NOMO-1 treated with DMSO at 0.1 percent for 48 hours (cell line): ENCODE data around the gene BOLA3.
"Not testable (repeated sequence)": the region's sequence is repeated elsewhere in the genome, so short reads cannot be mapped to it uniquely, and the experiment has no call there.

Experiments used
- DNase-seq: peaks from one replicate; lab custom pipeline; 2025; ENCODE audit not compliant: unreplicated experiment; lab: John Stamatoyannopoulos, UW

Gene BOLA3

DNA sequence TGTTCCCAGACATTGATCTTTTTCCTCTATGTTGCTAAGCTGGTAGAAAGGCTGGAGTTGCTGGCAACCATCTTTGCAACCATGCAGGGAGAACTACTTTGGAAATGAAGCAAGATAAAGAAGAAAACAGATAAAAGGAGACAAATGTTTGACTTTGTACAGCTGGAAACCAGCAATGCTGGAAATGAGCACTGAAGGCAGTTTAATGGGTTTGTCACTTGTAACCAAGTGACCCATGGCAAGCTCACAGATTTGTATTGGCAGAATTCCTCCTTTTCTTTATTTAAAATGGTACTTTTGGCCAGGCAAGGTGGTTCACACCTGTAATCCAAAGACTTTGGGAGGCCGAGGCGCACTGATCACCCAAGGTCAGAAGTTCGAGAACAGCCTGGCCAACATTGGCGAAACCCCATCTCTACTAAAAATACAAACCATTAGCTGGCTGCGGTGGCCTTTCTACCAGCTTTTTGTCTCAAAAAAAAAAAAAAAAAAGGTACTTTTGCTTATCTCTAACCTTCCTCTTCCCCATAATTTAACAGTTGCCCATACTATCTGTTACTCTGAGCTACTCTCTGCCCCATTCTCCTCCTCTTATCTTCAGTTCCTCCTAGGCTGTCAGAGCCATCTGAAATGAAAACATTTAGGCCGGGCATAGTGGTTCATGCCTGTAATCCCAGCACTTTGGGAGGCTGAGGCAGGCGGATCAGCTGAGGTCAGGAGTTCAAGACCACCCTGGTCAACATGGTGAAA is 2.0 kb upstream of the BOLA3 start:
- DNase-seq: no peak

DNA sequence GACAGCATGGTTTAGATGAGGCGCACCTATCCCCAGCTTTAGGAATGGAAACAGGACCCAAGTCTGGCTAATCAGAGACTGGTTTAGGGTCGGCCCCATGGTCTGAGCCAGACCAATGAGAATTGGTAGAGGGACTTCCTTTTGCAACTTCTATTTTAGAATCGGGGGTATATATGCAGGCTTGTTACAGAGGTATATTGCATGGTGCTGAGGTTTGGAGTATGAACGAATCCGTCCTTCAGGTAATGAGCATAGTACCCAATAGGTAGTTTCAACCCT is 1.5 kb upstream of the BOLA3 start:
- DNase-seq: no peak

DNA sequence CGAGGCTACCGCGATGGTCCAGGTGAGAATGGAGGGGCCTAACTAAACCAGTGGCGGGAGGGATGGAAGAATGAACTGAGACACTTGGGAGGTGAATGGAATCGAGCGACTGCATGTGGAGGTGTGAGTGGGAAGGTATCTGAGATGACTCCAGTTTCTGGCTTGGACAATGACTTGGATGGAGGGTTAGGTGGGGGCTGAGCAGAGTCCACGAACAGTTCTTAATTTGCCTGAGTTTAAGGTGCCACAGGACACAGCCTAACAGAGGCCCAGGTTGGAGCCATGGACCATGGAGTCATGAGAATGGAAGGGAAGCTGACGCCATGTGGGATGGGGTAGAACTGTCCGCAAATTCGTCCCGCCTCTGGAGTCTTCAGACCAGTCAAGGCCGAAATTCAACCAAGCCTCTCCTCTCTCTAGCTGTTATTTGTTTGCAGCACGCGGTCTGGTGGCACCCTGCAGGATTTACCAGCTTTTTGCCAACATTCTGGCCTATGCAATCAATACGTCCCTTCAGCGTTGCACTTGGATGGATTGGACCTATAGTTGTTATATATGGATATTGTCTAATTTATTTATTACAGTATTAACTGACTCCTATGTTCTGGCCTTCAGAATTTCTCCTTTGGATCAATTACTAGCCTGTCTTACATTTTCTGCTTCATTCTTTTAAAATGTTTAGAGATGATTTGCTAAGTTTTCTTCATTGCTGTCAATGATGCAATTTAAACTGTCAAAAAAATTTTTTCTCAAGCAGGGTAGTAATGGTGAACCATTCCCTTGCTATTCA is 940 bp upstream of the BOLA3 start:
- DNase-seq: no peak

DNA sequence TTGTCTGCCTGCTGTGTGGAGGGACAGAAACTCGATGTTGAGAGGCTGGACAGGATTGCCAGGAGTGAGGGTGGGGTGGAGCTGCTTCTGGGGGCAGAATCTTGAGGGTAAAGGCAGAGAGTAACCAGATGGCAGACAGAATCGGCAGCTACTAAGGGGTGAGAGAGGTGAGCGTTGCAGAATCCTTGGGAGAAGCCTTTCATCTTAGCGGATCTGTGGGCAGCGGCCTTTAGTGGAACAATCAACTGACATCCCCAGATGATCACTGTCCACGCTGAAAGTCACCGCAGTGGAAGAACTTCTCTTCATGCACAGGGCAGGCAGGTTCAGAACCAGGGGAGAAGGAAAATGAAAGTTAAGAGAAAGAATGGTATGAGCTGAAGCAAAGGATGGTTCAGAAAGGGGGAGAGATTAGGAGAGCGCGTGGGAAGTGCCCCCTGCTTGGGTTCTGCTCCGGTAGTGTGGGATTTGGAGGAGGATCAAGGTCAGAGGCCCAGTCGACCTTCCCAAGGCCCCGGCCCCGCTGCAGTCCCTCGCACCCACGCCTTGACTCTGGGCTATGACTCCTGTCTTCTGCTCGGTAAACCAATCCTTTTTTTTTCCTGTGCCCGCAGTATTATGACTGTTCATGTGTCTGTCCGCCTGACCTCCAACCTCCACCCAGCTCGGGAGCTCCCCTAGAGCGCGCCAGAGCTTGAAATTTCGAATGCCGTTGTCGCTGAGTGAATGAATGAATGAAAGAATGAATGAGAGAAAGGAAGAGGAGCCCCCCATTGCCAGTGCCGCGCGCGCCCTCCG is 584 bp downstream of the BOLA3 start:
- DNase-seq: peak; percentile 50

DNA sequence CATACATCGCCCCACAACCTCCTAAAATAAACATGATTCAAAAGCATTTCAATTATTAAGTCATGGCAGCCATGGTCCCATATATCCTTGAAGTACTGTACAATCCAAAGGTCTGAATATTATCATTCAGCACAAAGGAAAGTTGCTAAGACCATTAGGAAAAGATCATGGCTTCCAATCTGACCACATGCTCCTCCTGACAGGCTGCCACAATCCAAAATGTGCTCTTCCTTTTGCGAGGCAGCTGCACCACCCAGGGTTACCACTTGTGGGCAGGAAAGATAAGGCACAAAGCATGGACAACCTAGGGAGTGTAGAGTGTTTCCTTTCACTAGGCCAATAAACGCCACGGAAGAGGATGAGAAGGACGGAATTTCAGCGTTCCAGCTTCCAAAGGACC is 5.4 kb downstream of the BOLA3 start:
- DNase-seq: no peak

DNA sequence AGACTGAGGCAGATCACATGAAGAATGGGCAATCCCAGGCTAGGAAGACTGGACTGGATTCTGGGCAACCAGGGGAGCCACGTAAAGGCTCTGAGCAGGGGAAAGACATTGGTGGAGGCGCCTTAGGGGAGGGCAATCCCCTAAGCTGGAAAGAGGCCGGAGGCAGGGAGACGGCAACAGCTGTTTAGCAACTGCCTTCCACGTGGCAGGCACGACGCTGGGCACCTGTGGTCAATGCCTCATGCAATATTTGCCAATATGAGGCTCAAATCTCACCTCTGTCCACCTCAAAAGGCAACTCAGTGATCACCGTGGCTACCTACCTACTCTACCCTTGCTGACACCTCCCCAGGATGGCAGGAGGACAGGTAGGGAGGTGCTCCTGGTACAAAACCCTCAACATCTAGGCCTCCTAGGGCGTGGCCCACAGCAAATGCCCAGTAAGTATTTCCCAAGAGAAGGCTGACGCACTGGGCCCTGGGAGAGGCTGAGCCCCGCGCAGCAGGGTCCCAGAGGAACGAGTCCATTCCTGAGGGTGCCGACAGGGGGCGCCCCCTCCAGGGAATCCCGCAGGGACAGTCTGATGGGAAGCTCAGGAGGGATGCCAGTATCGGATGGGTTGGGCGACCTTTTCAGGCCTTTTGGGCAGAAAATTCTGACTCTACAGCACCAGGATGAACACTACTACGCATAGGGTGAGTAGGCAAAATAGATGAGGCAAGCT is 8.9 kb downstream of the BOLA3 start:
- DNase-seq: no peak

DNA sequence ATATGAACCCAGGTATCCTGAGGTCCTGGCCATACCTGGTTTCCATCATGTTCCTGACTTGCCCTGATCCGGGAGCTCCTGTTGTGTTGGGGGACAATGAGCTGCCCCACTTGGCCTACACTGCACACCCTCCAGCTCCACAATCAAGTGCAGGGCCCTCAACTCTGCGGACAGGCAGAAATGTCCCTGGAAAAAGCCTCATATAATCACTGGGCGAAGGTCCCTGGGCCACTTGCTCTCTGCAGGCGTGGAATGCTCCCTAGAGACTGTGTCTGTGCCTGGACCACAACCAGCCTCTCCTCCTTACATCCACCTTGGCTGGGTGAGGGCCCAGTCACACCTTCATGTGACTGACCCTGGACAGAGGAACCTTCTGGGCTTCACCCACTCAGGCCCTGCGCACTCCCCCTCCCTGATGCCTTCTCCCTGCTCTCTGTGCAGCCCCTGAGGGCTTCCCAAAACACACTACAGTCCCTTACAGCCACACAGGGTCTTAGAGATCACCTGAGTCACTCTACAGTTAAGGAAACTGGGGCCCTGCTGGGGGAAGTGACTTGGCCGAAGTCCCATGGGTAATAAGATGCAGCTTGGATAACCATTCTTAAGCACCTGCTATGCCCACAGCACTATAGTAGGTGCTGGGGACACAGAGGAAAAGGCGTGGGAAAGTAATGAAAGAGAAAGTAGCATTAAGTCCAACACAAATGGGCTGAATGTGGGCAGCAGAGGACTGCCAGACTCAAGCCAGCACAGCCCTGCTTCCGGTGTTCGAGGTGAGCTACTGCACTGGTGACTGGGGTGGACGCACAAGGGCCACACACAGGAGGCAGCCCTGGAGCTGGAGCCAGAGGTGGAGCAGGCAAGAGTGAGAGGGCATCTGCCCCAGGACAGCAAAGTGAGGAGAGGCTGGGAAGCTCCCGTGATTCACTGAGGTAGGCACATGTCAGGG is 9.8 kb downstream of the BOLA3 start:
- no peak for DNase-seq

DNA sequence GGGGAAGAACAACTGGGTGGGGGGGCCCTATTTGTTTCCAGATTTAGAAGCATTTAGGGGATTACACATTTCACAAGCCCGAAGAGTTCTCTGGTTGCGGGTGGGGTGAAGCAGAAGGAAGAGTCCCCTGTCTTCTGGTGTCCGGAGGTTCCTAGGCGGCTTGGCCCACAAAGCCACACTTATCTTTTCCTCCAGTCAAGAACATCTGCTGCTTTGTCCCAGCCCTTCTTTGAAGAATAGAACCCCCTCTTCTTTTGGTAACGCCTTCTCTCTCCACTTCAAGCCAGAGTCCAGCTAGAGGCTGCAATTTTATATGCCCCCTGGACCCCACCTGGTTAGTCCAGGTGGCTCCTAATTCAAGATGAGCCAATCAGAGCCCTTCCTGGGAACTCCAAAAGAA is 15.8 kb downstream of the BOLA3 start:
- DNase-seq: no peak

DNA sequence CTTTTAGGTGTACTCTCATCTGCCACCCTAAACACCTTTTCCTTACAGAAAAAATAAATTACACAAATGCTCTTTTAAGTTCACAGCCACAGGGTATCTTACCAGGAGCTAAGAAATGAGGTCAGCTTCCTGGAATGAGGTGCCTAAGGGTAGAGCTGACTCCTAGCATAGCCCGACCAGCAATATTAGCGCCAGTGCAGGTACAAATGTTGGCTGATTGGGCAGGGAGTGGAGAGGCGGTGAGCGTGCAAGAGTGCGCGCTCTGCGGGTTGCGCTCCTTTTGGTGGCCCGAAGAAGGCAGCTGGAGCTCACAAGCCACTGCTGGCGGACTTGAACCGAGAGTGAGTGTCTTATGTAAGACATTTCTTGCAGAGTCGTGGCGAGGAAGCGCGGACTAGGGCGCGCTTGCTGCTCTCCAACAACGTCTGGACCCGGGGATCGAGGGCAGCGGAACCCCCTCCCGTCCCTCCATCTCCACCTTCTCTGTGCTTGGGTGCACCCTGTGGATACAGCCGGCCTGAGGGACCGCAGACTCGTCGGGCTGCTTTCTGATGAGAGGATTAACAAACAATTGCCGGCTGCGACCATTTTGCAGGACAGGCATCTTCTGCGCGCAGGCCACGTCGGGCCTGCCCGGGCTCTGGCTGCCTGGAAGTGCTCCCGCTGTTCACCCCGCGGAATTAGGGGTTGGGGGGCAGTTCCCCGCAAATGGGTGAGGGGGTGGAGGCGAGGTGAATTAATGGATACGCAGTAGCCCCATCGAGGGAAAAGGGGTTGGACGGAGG is 17.3 kb downstream of the BOLA3 start:
- no peak for DNase-seq

DNA sequence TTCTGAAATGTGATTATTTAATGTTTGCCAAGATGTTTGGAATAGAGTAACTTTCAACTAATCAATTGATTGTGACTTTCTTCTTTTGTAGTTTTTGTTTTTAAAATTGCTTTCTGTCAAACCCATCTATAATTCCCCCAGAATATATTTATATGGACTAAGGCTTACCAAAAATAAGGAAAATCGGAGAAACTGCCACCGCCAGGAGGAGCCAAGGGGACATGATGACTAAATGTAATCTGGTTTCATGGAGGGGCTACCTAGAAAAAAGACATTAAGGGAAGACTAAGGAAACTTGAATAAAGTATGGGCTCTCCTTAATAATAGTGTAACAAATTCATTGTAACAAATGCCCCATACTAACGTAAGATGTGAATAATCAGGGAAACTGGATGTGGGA is 19.5 kb downstream of the BOLA3 start:
- DNase-seq: no peak

DNA sequence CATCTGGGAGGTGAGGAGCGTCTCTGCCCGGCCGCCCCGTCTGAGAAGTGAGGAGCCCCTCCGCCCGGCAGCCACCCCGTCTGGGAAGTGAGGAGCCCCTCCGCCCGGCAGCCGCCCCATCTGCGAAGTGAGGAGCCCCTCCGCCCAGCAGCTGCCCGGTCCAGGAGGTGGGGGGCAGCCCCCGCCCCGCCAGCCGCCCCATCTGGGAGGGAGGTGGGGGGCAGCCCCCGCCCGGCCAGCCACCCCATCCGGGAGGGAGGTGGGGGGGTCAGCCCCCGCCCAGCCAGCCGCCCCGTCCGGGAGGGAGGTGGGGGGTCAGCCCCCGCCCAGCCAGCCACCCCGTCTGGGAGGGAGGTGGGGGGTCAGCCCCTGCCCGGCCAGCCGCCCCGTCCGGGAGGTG is 23.8 kb downstream of the BOLA3 start:
- not testable (repeated sequence) for DNase-seq

DNA sequence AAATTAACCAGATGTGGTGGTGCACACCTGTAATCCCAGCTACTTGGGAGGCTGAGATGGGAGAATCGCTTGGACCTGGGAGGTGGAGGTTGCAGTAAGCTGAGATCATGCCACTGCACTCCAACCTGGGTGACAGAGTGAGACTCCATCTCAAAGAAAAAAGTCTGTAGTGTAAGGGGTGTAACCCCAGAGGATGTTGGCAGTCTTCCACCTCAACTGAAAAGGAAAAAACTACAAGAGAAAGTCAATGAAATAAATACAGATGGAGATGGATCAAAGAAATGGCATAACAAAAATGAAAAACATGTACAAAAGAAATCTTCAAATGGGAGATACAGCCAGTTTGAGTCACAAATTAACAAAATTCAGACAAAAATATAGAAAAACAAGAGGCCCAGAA is 25.9 kb downstream of the BOLA3 start:
- DNase-seq: not testable (repeated sequence)

DNA sequence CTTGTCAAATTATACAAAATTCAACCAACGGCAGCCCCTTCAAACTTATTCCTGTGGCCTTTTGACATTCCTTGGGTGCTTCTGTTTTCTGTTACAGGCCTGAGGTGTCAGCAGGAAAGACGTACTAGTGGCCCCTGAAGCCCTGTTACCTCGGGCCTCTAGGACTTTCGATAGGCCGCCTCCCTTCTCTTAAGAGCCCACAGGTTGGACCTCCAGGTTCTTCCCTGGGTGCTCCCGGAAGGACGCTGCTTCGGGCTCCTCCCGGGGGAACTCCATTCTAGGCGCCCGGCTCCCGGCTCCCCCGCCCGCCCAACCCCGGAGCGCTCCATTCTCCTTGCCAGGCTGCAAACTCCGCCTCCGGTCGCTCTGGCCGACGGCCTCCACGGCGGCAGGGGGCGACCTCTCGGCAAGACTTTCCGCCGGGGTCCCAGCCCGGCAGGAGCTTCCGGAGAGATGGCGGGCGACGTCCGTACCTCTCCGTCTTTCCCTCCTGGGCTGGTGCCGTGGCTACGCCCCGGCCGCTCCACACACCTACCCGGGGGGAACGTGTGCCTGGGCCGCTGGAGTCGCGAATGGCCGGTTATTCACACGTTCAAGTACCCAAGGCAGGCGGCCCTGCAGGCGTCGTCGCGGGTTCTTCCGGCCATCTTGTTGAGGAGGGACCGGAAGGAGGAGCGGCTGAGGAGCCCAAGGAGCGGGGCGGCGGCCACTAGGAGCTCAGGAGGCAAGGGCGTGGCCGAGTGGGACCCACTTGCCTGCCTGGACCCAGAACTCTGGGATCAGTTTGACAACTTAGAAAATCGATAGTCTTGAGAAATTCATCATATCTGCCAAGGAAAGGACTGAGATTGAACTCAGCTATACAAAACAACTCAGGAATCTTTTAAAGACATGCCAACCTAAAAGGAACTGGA is 27.5 kb downstream of the BOLA3 start:
- DNase-seq: peak; percentile 75

DNA sequence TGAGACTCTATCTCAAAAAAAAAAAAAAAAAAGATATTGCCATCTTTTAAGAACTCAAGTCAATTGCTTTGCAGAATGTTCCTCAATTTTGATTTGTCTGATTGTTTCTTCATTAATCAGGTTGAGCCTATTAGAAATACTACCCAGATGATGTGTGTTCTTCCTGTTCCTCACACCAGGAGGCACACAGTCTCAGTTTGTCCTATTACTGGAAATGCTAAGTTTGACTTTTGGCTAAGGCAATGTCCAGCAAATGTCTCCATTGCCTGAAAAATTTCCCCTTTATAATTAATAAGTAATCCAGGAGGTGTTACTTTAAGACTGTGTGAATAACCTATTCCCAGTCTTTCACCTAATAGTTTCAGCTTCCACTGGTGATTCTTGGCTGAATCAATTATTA is 28.4 kb downstream of the BOLA3 start:
- peak; percentile 15 for DNase-seq

DNA sequence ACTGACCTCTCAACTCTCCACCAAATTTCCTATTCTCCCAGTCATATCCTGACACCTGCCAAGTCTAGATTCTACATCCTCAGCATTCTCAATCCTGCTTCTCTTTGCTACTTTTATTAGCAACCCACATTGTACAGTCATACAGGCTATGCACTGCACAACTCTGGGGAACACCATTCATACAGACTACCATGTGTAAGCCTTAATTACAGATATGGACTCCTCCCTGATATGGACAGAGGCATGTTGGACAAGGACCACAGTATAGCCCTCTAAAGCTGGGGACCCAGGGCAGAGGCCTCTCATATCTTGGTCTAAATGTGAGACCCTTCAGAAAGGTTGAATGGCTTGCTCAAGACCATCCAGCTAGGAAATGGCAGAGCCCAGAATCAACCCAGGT is 36.3 kb downstream of the BOLA3 start:
- DNase-seq: no peak

DNA sequence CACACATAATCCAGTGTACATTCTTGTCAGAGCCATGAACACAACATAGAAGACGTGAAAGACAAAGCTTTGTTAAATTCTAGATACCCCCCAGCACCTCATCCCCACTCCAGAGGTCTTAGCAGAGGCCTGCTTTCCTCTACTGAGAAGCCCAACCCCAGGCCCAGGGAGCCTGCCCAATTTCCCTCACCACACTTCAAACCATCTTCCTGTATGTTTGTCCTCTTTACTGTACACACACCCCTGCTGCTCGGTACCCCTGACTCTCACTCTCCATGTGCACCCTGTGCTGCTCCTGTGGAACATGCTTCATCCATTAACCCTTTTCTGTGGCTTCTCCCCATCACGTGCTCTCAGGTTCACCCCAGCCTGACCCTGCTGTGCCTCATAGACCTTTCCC is 37.2 kb downstream of the BOLA3 start:
- no peak for DNase-seq

DNA sequence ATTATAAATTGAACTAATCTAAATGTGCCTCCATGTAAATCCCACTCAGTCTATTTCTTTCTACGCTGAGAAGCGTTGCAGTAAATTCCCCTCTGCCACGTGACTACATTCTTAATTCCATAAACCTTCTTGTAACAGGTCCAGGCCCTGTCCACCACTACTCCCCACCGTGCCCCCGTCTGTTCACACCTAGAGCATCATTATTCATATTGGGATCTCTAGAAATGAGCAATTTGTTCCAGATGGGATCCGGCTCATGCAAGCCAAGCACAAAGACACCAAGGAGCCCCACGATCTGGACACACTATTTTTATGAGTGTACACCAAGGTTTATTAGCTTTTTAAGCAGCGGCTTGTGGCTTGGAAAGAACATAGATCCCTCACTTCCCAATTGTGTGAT is 38.2 kb downstream of the BOLA3 start:
- no peak for DNase-seq

DNA sequence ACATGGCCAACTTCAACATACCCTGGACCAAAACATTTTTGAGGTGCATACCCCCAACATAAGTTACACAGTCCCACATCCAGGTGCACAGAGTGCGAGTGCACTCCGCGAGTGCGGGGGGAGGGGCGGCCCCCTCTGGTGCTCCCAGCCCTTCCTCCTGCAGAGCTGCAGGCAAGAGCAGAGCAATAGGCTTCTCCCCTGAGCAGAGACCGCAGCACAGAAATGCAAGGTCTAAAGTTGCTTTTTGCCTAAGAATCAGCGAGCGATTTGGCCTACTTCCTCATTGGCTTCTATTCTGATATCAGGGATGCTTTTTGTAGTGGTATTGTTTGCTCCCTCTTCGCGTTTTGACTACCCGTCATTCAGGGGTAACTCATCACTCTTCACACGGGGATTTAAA is 40.6 kb downstream of the BOLA3 start:
- DNase-seq: no peak
